Fibroblast of skin of scalp (primary cell): ENCODE measurements around the gene LIFR.
"Not testable (repeated sequence)": the region's sequence is repeated elsewhere in the genome, so short reads cannot be mapped to it uniquely, and the experiment has no call there.

Experiments
- DNase-seq: peaks from one replicate; pipeline ENCODE4 v3.0.0-alpha.2; 2013

The LIFR gene

DNA sequence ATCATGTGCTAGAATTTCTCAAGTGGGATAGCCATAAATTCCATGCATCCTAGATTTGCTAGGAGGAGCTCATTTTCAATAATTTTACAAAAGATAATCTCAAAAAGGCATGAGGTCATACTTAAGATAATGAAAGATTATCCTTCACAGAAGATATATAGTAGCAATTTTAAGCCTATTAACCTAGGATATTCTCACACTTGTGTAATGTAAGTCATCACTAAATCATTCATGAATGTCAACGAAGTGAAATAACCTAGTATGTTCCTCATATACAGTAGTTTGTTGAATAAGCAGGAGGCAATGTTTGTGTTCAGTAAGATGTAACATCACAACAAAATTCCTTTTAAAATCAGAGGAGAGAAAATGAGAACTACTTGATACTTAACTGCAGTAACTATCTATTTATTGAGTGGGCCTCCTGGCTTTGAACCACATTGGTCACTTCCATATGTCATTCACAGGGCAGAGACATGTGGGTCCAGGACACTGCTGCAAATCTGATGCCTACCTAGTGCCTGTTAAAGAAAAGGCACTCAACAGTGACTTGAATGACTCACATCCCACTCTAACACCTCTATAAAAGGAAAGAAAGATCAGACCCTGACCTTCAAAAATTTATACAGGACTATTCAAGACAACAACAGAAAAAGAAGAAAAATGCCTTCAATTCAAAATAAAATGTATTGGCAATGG, 8.2 kb downstream of the LIFR start:
- no peak for DNase-seq

DNA sequence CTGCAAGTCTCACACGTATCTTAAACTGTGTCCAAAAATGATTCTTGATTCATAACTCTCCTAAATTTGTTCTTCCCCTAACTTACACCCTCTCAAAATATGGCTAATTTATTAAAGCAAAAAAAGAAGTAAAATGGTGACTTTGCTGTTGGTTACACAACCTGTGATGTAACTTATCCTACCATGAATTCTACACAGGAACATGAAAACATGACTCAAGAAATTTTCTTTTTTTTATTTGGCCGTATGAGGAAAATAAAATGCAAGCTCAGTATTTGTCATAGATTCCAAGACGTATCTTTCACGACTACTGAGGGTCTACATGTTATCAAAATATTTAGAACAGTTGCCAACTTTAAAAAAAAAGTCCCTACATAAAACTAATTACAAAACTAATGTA, 9.2 kb downstream of the LIFR start:
- DNase-seq, result no peak

DNA sequence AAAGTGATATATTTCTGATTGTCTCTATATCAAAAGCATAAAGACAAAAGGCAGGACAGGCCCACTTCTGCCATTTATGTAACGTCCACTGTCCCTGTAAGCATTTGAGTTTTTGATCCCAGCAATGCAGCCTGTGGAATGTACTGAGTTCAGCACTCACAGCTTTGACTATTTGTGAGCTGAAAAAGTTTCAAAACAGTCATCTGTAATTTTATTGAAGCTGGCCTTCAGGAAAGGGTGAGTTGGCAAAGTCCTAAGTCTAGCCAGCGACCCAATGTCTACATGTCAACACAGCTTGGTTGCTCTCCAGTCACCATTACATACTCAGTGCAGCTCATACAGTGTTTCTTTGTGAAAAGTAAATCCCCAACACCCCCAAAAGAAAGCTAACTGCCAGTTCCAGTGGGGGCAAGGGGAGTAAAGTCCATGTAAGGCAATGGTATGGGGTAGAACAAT, 9.7 kb downstream of the LIFR start:
- no peak for DNase-seq

DNA sequence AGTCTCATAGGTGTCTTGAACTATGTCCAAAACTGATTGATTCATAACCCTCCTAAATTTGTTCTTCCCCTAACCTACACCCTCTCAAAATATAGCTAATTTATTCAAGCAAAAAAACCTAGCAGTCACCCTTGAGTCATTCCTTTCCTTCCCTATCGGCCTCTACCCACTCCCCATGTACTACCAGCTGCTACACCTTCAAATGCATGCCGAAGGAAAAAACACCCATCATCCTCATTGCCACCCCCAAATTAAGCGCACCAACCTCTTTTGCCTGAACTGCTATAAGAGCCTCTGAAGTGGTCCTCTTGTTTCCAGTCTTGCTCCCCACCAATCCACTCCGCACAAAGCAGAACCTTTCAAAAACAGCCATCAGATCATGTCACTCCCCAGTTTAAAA, 12.6 kb downstream of the LIFR start:
- DNase-seq, result no peak

DNA sequence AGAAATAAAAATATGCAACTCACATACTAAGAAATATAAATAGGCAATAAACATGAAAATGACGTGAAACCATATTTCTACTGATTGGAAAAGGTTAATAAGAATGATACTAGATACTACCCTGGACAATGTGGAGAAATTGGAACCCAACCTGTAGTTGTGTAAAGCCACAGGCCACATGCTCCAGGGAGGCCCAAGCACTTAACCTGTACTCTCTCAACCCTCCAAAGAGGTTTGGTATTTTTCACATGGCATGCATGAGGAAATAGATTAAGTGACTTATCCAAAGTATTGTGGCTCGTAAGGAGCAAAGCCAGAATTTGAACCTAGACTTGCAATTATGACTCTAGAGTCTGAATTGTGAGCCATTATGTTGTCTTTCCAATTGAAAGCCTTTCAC, 13.4 kb downstream of the LIFR start:
- no peak for DNase-seq

DNA sequence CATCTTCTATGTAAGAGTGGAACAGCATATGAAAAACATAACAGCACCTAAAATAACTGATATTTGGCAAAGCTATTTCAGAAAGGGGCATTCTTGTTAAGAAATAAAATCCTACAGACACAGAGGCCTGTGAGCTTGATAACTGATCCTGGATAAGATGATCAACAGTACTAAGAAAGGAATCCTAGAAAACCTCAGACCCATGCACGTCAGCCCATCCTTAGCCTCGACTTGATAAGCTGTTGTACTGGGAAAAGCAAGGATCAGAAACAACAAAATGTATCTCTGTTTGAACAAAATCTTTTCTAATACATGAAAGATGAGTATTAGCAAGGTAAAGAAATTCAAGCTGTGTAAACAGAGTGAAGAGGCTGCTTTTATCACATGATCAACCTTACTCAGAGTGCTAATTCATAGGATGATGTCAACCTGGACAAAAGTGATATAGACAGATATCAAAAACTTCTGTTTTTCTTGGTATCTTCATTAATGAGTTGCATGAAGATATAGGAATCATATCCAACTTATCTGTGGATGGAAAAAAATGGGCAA, 15.2 kb downstream of the LIFR start:
- DNase-seq, result no peak

DNA sequence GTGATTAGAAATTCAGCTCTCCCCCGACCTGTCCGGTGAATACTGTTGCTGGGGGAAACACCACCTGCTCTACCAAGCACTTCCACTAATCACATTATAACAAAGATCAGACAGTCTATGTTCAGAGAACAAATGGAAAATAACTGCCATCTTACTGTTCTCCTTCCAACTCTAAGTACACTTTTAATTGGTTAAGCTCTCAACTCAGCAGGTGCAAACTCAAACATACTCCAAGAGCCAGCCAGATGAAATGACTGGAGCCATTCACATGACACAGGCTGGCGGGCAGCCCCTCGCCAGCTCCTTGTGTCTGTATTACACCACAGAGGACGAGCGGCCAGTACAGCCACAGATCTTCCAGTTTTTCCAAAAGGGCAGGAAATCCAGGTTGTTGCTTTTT, 16.1 kb downstream of the LIFR start:
- no peak for DNase-seq

DNA sequence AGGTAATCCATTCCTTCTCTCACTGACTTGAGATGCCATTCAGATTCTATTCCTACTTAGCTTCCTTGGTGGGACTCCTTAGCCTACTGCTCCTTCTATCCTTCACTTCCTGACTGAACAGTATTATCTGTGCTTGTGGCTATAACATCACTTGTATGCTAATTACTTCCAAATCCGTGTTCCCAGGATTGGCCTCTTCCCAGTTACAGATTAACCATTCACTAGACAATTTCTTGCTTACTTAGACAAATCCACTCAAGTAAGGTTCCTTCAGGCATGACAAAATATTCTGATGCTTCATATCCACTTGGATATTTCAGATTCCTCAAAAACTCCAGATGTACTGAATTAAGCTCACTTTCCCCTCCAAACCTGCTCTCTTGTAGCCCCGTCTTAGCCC, 18.3 kb downstream of the LIFR start:
- no peak for DNase-seq

DNA sequence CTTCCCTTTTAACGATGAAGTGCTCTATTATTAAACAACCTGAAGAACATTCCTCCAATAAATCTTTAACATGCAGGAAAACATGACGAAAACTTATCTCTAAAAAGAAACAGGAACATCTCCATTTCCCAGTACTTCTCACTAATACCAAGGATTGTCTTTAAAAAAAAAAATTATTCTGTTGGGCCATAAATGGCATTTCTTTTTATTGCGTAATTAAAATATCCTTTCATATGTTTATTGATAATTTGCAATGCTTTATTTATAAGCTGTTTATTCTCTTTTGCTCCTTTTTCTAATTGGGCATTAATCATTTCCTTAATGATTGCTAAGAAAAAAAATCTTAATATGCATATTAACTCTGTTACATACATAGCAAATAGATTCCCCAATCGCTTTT, 18.9 kb downstream of the LIFR start:
- no peak for DNase-seq

DNA sequence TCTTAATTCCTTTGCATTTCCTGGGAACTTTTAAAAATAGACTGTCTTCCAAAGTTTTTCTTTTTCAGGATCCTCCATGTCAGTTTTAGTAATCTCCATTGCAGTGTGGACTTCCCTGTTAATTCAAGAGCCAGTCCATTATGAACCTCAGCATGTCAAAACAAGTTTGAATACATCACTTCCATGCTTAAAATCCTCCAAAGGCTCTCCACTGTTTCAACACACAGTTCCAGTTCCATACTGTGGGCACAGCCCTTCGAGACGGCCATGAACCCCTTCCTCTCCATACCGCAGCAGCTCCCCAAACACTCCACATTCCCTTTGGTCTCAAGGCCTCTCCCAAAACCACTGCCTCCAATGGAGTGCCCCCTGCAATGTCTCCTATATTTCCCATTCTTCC, 19.5 kb downstream of the LIFR start:
- DNase-seq, result no peak

DNA sequence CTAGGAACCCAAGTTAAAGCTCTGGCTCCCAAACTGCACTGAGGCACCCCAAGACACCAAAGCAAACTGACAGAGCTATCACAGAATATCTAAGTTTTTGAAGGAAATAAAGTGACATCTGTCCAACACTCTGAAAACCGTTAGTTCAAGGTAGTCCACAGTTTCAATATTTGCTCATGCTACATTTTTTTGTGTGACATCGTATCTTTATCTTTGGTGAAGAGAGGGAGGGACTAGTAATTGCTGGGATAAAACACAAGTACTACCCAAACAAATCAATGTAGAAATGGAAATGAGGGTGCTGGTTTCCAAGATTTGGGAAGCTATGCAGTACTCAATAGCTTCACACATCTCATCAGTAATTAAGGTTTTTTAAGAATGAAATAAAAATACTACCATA, 20.6 kb downstream of the LIFR start:
- DNase-seq, result no peak

DNA sequence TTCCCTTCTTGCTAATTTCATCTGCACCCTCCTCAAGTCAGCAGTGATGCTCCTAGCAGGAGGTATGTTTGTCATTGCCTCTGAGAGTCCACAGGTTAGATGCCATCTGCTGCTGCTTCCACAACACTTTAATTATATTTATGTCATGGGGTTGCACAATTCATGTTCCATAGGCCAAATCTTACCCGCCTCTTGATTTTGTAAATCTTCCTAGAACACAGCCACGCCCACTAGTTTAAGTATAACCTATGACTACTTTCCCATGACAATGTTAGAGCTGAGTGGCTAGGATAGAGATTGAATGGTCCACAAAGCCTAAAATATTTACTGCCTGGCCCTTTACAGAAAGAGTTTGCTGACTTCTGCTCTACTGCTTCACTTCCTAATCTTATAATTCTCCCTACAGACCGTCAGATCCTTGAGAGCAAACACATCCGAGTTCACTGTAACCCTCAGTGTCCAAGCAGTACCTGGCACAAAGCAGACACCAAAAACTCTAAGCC, 21.1 kb downstream of the LIFR start:
- no peak for DNase-seq

DNA sequence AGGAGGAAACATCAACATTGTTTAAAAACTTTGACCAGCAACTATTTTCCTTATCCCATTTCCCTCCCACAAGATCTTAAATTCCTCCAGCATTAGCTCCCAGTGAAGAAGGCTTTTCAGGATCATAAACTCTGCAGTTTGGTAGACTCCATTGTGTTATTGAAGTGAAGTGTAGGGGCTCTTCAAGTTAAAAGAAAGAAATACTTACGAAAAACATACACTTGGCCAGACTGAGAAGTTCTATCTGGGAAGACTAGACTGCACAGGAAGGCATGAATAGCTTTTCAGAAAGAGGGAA, 22.3 kb downstream of the LIFR start:
- no peak for DNase-seq

DNA sequence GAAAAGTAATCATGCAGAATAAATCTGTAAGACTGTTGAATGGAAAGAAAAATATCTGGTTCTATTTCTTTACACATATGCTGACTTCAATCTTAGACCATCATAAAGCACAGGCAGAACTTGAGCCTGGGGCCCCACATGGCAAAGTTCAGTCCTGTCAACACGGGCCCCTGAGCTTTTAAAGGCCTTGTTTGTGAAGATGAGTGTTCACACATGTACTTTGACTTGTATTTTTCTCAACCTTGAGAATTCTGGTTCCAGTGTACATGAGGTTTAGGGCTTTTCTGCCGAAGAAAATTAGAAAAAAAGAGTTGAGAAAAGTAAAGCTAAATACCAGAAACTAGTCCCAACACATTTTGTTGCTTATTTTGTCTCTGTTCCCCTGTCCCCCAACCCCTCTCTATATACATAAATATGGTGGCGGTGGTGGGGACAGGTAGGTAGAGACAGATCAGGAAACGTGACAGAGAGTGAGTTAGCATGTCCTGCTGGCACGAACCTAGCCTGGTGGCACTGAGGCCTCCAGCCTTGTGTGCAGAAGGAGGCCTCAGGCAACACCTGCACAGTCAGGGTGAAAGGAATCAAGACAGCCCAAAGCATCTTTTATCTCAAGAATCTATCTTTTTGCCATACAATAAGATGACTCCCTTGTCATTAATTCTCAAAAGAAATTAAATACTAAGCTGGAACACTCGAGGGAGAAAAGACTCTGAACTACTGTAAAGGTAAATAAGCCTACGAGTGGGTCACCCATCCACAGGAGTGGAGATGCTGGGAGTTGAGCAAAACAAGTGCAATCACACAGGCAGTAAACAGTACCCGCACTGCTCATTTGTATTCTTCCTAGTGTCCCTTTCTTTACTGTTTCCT, 22.9 kb downstream of the LIFR start:
- no peak for DNase-seq

DNA sequence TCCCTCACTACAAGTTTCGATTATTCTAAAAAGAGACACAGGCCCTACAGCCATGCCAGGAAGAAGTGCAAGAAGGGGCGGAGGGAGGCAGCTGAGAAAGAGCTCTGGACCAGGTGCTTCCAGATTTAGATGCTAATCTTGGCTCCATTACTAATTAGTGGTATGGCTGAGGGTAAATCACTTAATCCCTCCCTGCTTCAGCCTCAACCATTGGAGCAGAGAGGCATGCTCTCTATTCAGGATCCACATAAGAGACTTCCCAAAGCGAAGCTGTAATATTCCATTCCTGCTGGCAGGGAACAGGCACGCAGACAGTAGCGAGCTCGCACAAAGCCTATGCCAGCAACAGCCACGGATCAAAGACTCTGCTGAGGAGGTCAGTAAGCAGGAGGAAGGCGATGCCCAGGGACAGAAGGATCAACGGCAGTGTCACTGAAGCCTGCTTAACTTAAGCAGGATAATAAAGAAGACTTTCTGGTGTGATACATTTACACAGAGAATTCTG, 24.2 kb downstream of the LIFR start:
- DNase-seq, result no peak

DNA sequence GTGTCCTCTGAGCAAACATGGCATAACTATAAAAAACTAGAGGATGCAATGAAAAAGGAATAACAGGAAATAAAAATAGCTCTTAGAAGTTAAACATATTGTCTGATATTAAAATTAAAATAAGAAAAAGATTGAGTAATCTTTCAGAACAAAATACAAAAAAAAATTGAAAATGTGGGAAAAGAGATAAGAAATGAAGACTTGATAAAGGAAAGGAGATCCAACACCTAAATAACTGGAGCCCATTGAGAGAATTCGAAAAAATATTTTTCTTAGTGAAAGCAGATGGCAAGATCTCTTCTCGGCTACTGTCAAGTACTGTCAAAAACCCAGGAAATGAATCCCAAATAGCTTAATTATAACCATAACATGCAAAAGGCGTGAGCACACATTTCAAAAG, 24.9 kb downstream of the LIFR start:
- no peak for DNase-seq

DNA sequence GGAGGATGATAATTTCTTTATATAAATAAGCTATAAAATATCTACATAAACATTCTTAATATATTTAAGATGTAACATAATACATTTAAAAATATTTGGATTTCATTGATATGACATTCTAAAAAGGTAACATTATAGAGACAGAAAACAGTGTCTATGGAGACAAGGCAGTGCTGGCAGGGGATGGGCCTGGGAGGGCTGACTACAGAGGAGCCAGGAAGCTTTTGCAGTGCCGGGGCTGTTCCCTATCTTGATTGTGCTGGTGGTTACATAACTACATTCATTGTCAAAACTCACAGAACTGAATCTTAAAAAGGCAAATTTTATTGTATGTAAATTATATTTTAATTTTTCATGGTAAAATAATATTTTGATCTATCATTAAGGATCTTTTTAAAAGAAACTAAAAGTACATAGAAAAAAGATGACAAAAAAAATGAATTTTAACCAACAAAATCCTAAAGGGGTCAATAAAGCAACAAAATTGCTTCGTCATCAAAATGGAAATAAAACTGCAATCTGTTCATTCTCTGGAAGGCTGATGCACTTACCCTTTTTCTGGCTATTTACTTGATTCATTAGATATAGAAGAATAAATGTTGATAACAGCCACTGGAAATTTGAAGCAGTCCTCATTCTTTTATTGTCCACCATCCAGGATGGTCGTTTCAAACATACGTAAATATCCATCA, 26.3 kb downstream of the LIFR start:
- no peak for DNase-seq

DNA sequence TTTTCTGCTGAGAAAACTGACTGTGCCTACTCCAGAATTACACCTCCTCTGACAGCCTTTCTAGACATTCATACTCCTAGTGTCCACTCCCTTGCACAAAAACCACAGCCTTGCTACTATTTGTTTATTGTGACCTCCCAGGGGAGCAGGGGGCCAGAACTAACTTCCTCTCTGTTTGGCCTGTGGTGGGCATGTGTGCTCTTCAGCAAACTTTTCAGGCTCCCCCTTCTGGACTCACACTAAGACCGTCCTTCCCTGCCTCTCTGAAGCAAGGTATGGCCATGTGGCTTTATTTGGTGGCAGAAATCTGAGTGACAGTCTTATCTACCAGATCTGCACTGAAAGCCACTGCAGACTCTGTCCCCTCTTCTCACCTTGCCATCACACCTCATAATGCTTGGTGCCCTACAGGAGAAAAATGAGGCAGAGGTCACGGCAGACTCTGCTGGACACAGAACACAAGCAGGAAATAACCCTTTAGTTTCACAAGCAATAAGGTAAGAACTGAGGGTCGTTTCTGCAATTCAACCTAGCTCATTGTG, 28.2 kb downstream of the LIFR start:
- peak; percentile 27 for DNase-seq

DNA sequence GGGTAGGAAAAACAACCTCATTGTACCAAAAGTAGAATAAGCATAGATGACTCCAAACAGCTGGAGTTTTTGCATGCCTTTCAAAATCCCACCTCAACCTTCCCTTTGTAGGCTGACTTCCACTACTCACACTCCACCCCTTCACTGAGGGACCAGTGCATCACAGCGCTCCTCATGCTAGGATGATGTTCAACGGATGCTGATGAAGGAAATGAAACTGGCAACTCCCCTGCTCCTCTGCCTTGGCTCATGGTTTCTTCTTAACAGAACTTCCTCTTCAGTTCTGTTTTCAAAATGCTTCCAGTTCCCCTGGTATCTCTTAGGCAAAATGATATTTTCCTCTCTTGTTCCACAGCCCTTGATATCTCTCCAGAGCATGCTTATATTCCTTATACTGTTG, 29.0 kb downstream of the LIFR start:
- no peak for DNase-seq

DNA sequence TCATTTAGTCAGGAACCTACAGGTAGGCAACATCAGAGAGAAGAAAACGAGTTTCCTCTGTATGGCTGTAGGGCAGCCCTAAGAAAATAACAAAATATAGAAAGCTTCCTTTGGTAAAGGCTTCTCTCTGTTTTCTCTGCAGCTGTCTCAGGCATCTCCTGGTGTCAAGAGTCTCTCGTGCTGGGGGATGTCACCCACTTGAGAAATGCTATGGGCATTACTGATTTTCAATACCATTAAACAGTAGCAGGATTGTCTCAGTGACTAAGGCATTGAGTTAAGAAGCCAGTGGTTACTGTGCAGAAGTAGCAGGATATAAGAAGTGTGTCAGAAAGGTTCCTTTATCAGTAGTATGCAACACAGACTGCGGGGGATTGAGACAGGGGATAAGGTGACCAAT, 32.4 kb downstream of the LIFR start:
- no peak for DNase-seq

DNA sequence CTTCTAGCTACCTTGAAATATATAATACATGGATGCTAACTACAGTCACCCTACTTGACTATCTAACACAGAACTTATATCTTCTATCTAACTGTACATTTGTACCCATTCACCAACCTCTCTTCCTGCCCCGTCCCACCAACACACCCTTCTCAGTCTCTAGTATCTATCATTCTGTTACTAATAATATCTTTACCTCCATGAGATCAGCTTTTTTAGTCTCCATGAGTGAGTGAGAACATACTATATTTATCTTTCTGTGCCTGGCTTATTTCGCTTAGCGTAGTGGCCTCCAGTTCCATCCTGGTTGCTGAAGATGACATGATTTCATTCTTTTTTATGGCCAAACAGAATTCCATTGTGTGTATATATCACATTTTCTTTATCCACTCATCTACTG, 37.0 kb downstream of the LIFR start:
- no peak for DNase-seq

DNA sequence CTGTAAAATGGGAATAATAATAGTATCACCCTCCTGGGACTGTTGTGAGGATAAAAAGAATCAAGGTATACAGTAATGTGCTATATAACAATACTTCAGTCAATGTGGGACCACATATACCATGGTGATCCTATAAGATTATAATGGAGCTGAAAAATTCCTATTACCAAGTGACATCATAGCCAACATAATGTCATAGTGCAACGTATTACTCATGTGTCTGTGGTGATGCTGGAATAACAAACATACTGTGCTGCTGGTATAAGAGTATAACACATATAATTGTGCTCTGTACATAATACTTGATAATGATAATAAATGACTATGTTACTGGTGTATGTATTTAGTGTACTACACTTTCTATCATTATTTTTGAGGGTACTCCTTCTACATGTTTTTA, 38.1 kb downstream of the LIFR start:
- DNase-seq, result peak; percentile 27

DNA sequence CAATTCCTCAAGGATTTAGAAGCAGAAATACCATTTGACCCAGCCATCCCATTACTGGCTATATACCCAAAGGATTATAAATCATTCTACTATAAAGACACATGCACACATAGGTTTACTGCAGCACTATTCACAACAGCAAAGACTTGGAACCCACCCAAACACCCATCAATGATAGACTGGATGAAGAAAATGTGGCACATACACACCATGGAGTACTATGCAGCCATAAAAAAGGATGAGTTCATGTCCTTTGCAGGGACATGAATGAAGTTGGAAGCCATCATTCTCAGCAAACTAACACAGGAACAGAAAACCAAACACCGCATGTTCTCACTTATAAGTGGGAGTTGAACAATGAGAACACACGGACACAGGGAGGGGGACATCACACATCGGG, 39.8 kb downstream of the LIFR start:
- not testable (repeated sequence) for DNase-seq
